Lower leg skin (tissue), 4 donors: Measurements from ENCODE around the gene CACNA1B. TPM values are rescaled to one million over a fixed set of nuclear protein-coding genes. Genes with fewer than 3 reads are reported as not detected.
"Not testable (repeated sequence)": the region's sequence is repeated elsewhere in the genome, so short reads cannot be mapped to it uniquely, and the experiment has no call there.

Source experiments
- DNase-seq, 2 donors: peaks; one replicate each; pipeline ENCODE4 v3.0.0-alpha.2; 2019; ENCODE audit warnings: low spot score in 2 of 2
- H3K4me3 ChIP-seq: fragments of 200-600 bp; sonication (generic); 2 replicates; pipeline ENCODE4 v1.5.1; 2017; ENCODE audit warnings: mild to moderate bottlenecking, low read depth; ENCODE audit not compliant: poor library complexity, severe bottlenecking
- WGBS, 2 donors: methylation state at CpG; one replicate each; pipeline ENCODE4 v1.1.5; 2018; 5-methylcytosine and 5-hydroxymethylcytosine counted together
- intact Hi-C: fragments of 100-400 bp; cut with DNase I; formaldehyde crosslinking; loops from one replicate; pipeline ENCODE4 v1.15.0; 2023; ENCODE audit warnings: low total_unique reads
- microRNA counts, 2 donors: library from miRNA; unstranded; fragments of <30 nt; microRNA quantifications; one replicate each; lab custom pipeline; 2016
- microRNA-seq, 2 donors: library from miRNA; unstranded; fragments of <30 nt; microRNA quantifications; one replicate each; pipeline ENCODE4, GENCODE V29; 2016; ENCODE audit warnings: borderline replicate concordance in 2 of 2, borderline number of aligned reads in 1 of 2
- total RNA-seq, 4 donors: library from RNA; depleted of rRNA; stranded (reverse); fragments of >200 nt; gene quantifications; one replicate each; pipeline ENCODE4 v1.1.0, GENCODE V29; 2016

The CACNA1B gene
- total RNA-seq, 4 donors from 2014 or later: not detected

DNA sequence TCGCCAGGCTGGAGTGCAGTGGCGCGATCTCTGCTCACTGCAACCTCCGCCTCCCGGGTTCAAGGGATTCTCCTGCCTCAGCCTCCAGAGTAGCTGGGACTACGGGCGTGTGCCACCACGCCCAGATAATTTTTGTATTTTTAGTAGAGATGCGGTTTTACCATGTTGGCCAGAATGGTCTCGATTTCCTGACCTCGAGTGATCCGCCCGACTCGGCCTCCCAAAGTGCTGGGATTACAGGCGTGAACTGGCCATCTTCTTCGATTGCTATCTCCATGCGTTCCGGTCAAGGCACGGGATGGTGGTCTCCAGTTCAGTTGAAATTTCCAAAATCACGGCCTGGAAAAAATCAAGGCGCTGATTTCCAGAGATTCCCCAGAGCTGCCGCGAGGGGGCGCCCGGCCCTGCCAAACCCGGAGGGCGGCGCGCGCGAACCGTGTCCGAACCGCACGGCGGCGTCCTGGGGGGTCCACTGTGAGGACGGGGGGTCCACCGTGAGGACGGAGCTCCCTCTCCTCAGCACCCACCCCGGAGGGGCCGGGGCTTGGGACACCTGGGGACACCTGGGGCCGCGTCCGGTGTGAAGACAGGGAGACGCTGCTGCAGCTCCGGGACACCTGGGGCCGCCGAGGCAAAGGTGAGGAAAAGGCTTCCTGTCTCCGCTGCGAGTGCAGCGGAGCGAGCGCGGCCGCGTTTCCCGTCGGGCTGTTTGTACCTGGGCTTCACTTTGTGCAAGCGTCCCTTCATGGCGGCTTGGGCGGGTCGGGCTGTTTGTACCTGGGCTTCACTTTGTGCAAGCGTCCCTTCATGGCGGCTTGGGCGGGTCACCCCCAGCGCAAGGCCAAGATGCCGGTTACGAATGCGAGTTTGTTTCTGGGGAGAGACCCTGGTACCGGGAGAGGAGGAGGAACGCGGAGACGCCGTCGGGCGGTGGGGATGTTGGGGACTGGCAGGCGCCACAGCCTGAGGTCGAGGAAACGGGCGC lies 272.4 kb downstream of the CACNA1B start:
- peak in 1 of 2 donors; percentile 88 for DNase-seq
- intact Hi-C loops, H3K4me3 ChIP-seq: not testable (repeated sequence)
- WGBS, 2 donors: 23 to 44% methylated on average over 22 to 59 of the region's 81 CpGs

DNA sequence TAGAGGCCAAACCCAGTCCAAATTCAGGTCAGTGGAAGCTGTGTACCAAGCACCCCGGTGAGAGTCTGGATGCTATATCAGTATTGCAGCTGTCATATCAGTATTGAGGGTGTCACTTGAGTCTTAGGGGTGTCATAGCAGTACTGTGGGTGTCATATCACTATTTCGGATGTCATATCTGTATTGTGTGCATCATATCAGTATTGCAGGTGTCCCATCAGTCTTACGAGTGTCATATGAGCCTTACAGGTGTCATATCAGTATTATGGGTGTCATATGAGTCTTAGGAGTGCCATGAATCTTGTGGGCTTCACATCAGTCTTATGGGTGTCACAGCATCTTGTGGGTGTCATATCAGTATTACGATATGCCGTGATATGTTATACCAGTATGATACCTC lies 278.2 kb downstream of the CACNA1B start:
- DNase-seq, H3K4me3 ChIP-seq, intact Hi-C loops: not testable (repeated sequence)
- WGBS, 2 donors: 79 to 80% methylated on average over 5 of the region's 5 CpGs

- H3K4me3 ChIP-seq, DNase-seq, intact Hi-C loops: not testable (repeated sequence)
- 11 to 29% methylated on average over 1 of the region's 1 CpG for WGBS, 2 donors
Observed at GRCh38 chr9:138166793-138167192, 289.2 kb downstream of the CACNA1B start.

MicroRNA genes within 50 kb of the gene (microRNA counts, 767-probe panel; counts per million panel counts)
- 0 to 358 counts per million in 2 donors for microRNA hsa-miR-602 (lab: Ali Mortazavi, UCI)

Small RNA genes within 50 kb of the gene (microRNA-seq; reads per million reads assigned to microRNA genes)
- 0 reads per million in 2 donors for gene MIR602
